Mucosa of descending colon (tissue), 3 donors: Measurements from ENCODE around the gene TLK2. TPM values are rescaled to one million over a fixed set of nuclear protein-coding genes. Genes with fewer than 3 reads are reported as not detected.
"Not testable (repeated sequence)": the region's sequence is repeated elsewhere in the genome, so short reads cannot be mapped to it uniquely, and the experiment has no call there.

Experiments
- ATAC-seq: fragments of 200-7000 bp; cut with Tn5 transposase; one replicate; pipeline ENCODE4 v1.9.1; 2020; ENCODE audit warnings: mild to moderate bottlenecking, moderate library complexity
- DNase-seq, 3 donors: peaks; one replicate each; pipeline ENCODE4 v3.0.0-alpha.2; 2020
- H3K36me3 ChIP-seq: fragments of 200-600 bp; one replicate; pipeline ENCODE4 v1.8.0; 2021; ENCODE audit warnings: low read depth, mild to moderate bottlenecking
- H3K4me1 ChIP-seq: fragments of 200-600 bp; one replicate; pipeline ENCODE4 v1.8.0; 2021; ENCODE audit warnings: low read depth, mild to moderate bottlenecking
- H3K4me3 ChIP-seq: fragments of 200-600 bp; one replicate; pipeline ENCODE4 v1.8.0; 2021; ENCODE audit warnings: mild to moderate bottlenecking
- H3K9me3 ChIP-seq: fragments of 200-600 bp; one replicate; pipeline ENCODE4 v1.8.0; 2021; ENCODE audit warnings: mild to moderate bottlenecking
- CTCF ChIP-seq: fragments of 200-600 bp; IDR thresholded peaks from one replicate; pipeline ENCODE4 v1.8.0; 2022; ENCODE audit warnings: antibody characterized with exemption, mild to moderate bottlenecking
- intact Hi-C, 2 donors: fragments of 100-400 bp; cut with DNase I in 1 of 2; cut with micrococcal nuclease in 1 of 2; formaldehyde crosslinking; loops; one replicate each; pipeline versions ENCODE4 v1.11.0 to v1.11.1; 2022; cut with DNase I, micrococcal nuclease
- total RNA-seq, 3 donors: library from RNA; stranded (reverse); fragmentation: NEBNext Ultra II Directional in 2 of 3; extraction: Animal tissue kit (Norgen Biotek cat#: 25700) in 2 of 3; gene quantifications; one replicate each; pipeline versions ENCODE4 v1.2.1 to v1.2.4, GENCODE V29; 2021 to 2023
- donor health status: DM: no; HTN: no; CAD: no; lungs with moderate emphysema.
- donor health status: DM: no; HTN: no; CAD: no.
- donor health status: DM: no; HTN: yes; CAD: no.

TLK2 gene
- total RNA-seq, 3 donors from 2014 or later: 39.6 to 55.0 (median 47.0) TPM

- Histone ChIP-seq H3K4me3 (no peak overlapping the region), H3K36me3 (no peaks in the 10 kb centered on the region), H3K4me1 (no peaks in the 10 kb centered on the region), H3K9me3 (no peaks in the 10 kb centered on the region)
- TF ChIP-seq CTCF: no peak
- DNase-seq (no peak), ATAC-seq (no peak)
- intact Hi-C loops: no loop called here
Measured at GRCh38 chr17:62591333-62591732, 112.7 kb downstream of the TLK2 start.

GRCh38 chr17:62591822-62592221, 113.2 kb downstream of the TLK2 start:
- H3K4me1 ChIP-seq, DNase-seq, intact Hi-C loops, H3K9me3 ChIP-seq, ATAC-seq, H3K4me3 ChIP-seq, H3K36me3 ChIP-seq: not testable (repeated sequence)

GRCh38 chr17:62592341-62593099, 113.9 kb downstream of the TLK2 start:
- TF ChIP-seq CTCF: no peak
- H3K9me3 ChIP-seq: no peaks in the 10 kb centered on the region
- DNase-seq (no peak), ATAC-seq (no peak)
- intact Hi-C loops: no loop called here
- H3K4me3 ChIP-seq: no peak overlapping the region
- no peaks in the 10 kb centered on the region for H3K4me1 ChIP-seq
- no peaks in the 10 kb centered on the region for H3K36me3 ChIP-seq

- Histone ChIP-seq H3K36me3 (no peaks in the 10 kb centered on the region), H3K9me3 (no peaks in the 10 kb centered on the region), H3K4me3 (no peak overlapping the region), H3K4me1 (no peaks in the 10 kb centered on the region)
- DNase-seq (no peak), ATAC-seq (no peak)
- TF ChIP-seq CTCF: no peak
- intact Hi-C loops: no loop called here
Measured at GRCh38 chr17:62595484-62595883, 116.9 kb downstream of the TLK2 start.

- no peak overlapping the region for H3K4me3 ChIP-seq
- TF ChIP-seq CTCF: no peak
- DNase-seq (no peak), ATAC-seq (no peak)
- no peaks in the 10 kb centered on the region for H3K4me1 ChIP-seq
- H3K36me3 ChIP-seq: no peaks in the 10 kb centered on the region
- intact Hi-C loops: no loop called here
- H3K9me3 ChIP-seq: no peaks in the 10 kb centered on the region
Measured at GRCh38 chr17:62596662-62597061, 118.0 kb downstream of the TLK2 start.

GRCh38 chr17:62597150-62597549, 118.5 kb downstream of the TLK2 start:
- Histone ChIP-seq H3K4me3 (no peak overlapping the region), H3K36me3 (no peaks in the 10 kb centered on the region), H3K9me3 (no peaks in the 10 kb centered on the region), H3K4me1 (no peaks in the 10 kb centered on the region)
- intact Hi-C loops: no loop called here
- no peak for DNase-seq
- no peak for TF ChIP-seq CTCF
- ATAC-seq: no peak
